HUES48 (cell line): ENCODE measurements around the gene YPEL5.

ENCODE experiments used
- H3K27ac ChIP-seq: one replicate; pipeline ENCODE4 v1.7.0; 2013; ENCODE audit warnings: low read depth, low read length, inconsistent platforms
- H3K27me3 ChIP-seq: 2 replicates; pipeline ENCODE4 v1.6.1; 2013; ENCODE audit warnings: mild to moderate bottlenecking, low read length; ENCODE audit not compliant: control insufficient read depth, insufficient read depth
- H3K36me3 ChIP-seq: 2 replicates; pipeline ENCODE4 v1.6.1; 2013; ENCODE audit warnings: low read length; ENCODE audit not compliant: control insufficient read depth, insufficient read depth
- H3K4me1 ChIP-seq: 2 replicates; pipeline ENCODE4 v1.6.1; 2013; ENCODE audit warnings: mild to moderate bottlenecking, low read length; ENCODE audit not compliant: control insufficient read depth, insufficient read depth
- H3K4me3 ChIP-seq: 2 replicates; pipeline ENCODE4 v1.5.1; 2013; ENCODE audit warnings: mild to moderate bottlenecking, low read depth, low read length
- H3K9ac ChIP-seq: 2 replicates; pipeline ENCODE4 v1.6.1; 2013; ENCODE audit warnings: mild to moderate bottlenecking, low read depth, low read length, moderate library complexity
- H3K9me3 ChIP-seq: 2 replicates; pipeline ENCODE4 v1.6.1; 2013; ENCODE audit warnings: low read length; ENCODE audit not compliant: control insufficient read depth, insufficient read depth

Gene YPEL5

DNA sequence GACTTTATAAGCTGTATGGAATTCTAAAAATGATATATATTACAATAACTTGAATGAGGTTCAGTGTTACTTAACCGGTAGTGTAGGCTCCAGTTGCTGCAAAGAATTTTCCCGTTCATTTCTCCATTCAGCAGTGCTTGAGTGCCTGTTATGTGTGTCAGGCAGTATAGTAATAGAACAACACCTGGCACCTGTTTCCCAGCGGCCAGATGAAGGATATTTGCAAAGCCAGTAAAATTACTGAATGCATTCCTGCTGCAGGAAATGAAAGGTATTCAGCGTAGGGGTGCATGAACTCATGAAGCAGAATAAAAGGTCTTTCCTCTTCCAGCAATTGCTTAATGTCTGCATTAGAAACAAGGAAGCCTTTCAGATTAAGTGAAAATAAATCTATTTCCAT, 18.8 kb downstream of the YPEL5 start:
- Histone ChIP-seq H3K9me3 (no peaks in the 10 kb centered on the region), H3K9ac (no peak overlapping the region), H3K36me3 (no peaks in the 10 kb centered on the region)

DNA sequence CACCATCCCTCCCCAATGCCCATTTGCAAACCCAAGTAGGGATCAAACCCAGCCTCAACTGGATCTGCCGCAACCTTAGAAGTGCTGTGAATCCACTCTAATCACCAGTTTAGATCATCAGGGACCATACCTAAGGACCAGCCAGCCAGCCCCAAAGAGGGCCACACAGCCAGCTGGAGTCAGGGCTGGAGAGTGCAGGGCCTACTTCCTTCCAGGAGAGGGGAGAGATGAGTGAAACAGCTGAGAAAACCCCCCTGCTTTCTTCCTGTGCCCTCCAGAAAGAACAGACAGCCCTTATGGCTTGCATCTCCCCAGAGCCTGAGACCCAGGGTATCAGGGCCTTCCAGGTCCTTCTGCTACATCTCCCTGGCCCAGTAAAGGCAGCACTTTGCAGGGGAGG, 25.8 kb downstream of the YPEL5 start:
- no peaks in the 10 kb centered on the region for H3K27me3 ChIP-seq
- no peak overlapping the region for H3K4me3 ChIP-seq
- H3K36me3 ChIP-seq: no peaks in the 10 kb centered on the region
- H3K27ac ChIP-seq: no peak overlapping the region
- H3K9ac ChIP-seq: no peak overlapping the region
- no peaks in the 10 kb centered on the region for H3K4me1 ChIP-seq
- no peaks in the 10 kb centered on the region for H3K9me3 ChIP-seq

More for the DNA sequence above, 18.8 kb downstream of the YPEL5 start:
- no peak overlapping the region for H3K4me3 ChIP-seq
- no peaks in the 10 kb centered on the region for H3K27me3 ChIP-seq
- H3K27ac ChIP-seq: no peak overlapping the region
- H3K4me1 ChIP-seq: peaks cover 7% of the 10 kb centered on the region

DNA sequence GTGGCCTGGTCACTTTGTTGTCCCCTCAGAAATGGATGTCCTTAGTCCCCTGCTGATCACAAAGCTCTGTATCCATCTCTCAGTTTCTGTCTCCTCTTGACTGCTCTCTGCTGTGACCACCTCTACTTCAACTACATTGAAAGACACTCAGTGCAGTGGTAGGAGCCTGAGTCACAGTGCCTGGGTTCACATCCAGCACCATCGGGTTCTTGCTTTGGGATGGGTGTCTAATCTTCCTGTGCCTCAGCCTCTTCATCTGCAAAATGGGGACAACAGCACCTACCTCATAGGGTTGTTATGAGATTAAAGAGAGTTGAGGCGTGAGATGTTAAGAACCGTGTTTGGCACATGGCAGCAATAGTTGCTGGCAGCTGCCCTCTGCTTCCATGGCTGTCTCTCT, 30.6 kb downstream of the YPEL5 start:
- Histone ChIP-seq H3K4me3 (no peak overlapping the region), H3K9ac (no peak overlapping the region), H3K9me3 (no peaks in the 10 kb centered on the region), H3K36me3 (no peaks in the 10 kb centered on the region), H3K27me3 (no peaks in the 10 kb centered on the region), H3K4me1 (no peaks in the 10 kb centered on the region), H3K27ac (no peak overlapping the region)

DNA sequence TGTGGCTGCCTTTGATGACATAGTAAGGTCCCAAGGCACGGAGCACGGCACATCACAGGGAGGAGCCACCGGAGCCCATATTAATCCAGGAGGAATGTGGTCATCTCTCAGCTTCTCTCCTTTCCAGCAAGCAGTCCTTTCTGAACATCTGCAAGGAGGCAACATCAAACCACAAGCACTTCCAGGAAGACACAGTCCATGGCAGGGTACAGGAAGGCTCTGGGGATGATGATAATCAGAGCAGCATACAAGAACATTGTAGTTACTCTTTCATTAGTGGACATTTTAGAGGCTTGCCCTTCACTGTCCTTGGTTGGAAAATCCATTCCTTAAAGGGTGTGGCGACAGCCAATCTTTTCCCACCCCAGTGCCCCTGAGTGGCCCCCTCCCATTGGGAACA, 31.1 kb downstream of the YPEL5 start:
- Histone ChIP-seq H3K4me3 (no peak overlapping the region), H3K4me1 (no peaks in the 10 kb centered on the region), H3K27ac (no peak overlapping the region), H3K9me3 (no peaks in the 10 kb centered on the region), H3K9ac (no peak overlapping the region), H3K36me3 (no peaks in the 10 kb centered on the region), H3K27me3 (no peaks in the 10 kb centered on the region)

DNA sequence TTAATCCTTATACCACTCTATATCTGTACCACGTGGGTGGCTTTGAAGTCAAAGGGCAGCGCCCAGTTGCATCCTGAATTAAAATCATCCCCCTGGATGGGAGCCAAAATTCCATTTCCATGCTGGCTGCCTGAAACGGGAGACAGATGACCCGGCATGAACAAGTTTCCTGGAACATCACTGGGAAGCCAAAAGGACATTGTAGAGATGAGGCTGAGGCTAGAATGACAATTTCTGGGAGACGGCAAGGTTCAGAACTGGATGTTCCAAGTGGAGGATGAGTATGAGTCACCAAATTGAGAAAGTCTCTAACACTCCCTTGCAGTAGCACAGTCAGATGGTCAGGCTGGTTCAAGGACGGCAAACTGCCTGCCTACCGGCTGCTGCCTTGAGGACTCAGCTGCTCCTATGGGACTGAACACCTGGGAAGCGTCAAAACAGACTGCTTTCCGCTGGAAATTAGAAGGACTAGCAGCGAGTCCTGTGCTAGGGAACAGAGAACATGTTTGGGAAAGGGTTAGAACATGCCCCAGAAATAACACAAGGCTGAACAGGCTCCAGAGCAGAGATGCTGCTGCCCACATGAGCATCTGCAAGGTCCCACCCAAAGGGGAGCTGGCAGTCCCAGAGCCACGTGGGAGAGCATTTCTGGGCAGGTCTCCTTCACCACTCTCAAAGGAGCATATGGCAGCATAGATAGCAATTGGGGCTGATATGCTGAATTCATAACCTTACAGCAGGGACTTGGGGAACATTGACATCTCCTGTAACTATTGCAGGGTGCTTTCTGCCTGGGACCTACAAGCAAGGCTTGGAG, 32.0 kb downstream of the YPEL5 start:
- Histone ChIP-seq H3K9me3 (no peaks in the 10 kb centered on the region), H3K27me3 (no peaks in the 10 kb centered on the region), H3K36me3 (no peaks in the 10 kb centered on the region), H3K27ac (no peak overlapping the region), H3K4me3 (no peak overlapping the region), H3K9ac (no peak overlapping the region), H3K4me1 (no peaks in the 10 kb centered on the region)

GRCh38 chr2:30179536-30179935, 32.7 kb downstream of the YPEL5 start:
- H3K27me3 ChIP-seq: no peaks in the 10 kb centered on the region
- H3K4me1 ChIP-seq: no peaks in the 10 kb centered on the region
- no peak overlapping the region for H3K27ac ChIP-seq
- H3K9me3 ChIP-seq: no peaks in the 10 kb centered on the region
- H3K9ac ChIP-seq: no peak overlapping the region
- H3K4me3 ChIP-seq: no peak overlapping the region
- H3K36me3 ChIP-seq: no peaks in the 10 kb centered on the region

DNA sequence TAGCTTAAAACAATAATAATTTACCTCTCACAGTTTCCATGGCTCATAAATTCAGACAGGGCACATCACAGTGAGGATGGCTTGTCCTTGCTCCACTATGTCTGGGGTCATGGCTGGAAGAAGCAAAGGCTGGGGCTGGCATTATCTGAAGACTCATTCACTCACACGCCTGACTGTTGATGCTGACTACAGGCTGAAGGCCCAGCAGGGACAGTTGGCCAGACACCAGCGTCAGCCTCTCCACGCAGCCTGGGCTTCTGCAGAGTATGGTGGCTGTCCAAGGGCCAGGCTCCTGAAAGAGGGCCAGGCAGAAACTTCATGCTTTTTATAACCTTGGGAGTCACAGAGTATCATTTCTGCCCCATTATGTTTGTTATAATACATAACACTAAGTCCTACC, 33.4 kb downstream of the YPEL5 start:
- Histone ChIP-seq H3K4me1 (no peaks in the 10 kb centered on the region), H3K9me3 (no peaks in the 10 kb centered on the region), H3K9ac (no peak overlapping the region), H3K27ac (no peak overlapping the region), H3K4me3 (no peak overlapping the region), H3K27me3 (no peaks in the 10 kb centered on the region), H3K36me3 (no peaks in the 10 kb centered on the region)

DNA sequence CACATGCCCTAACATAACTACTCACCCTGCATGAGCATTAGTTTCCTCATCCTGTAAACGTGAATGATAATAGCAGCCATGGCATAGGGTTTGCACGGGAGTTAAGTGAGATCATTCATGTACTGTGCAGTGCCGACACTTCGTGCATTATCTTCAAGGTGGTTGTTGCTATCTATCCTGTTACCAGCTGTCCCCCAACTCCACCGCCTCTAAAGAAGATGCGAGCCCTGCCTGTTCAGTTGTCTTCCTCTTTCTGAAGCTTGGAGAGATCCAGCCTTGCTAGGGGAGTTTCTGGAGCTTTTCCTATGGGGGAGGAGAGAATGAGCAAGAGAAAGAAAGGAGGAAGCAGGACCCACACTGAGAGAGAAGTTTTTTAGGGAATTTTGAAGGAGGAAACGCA, 34.4 kb downstream of the YPEL5 start:
- Histone ChIP-seq H3K27me3 (no peaks in the 10 kb centered on the region), H3K9ac (no peak overlapping the region), H3K9me3 (no peaks in the 10 kb centered on the region), H3K36me3 (no peaks in the 10 kb centered on the region), H3K27ac (no peak overlapping the region), H3K4me3 (no peak overlapping the region), H3K4me1 (no peaks in the 10 kb centered on the region)

GRCh38 chr2:30184035-30184434, 37.2 kb downstream of the YPEL5 start:
- no peak overlapping the region for H3K9ac ChIP-seq
- no peak overlapping the region for H3K27ac ChIP-seq
- H3K27me3 ChIP-seq: no peaks in the 10 kb centered on the region

GRCh38 chr2:30185178-30185577, 38.4 kb downstream of the YPEL5 start:
- Histone ChIP-seq H3K27ac (no peak overlapping the region), H3K4me1 (no peaks in the 10 kb centered on the region), H3K9ac (no peak overlapping the region), H3K27me3 (no peaks in the 10 kb centered on the region), H3K4me3 (no peak overlapping the region), H3K9me3 (peaks cover 3% of the 10 kb centered on the region; the same call in 1 of the 2 replicates), H3K36me3 (no peaks in the 10 kb centered on the region)

More at GRCh38 chr2:30184035-30184434, 37.2 kb downstream of the YPEL5 start:
- H3K9me3 ChIP-seq: peaks cover 3% of the 10 kb centered on the region; the same call in 1 of the 2 replicates
- H3K4me3 ChIP-seq: no peak overlapping the region
- no peaks in the 10 kb centered on the region for H3K4me1 ChIP-seq
- H3K36me3 ChIP-seq: no peaks in the 10 kb centered on the region

- Histone ChIP-seq H3K36me3 (no peaks in the 10 kb centered on the region), H3K9me3 (peaks cover 3% of the 10 kb centered on the region; the same call in 1 of the 2 replicates), H3K9ac (no peak overlapping the region), H3K27me3 (no peaks in the 10 kb centered on the region), H3K4me3 (no peak overlapping the region), H3K4me1 (no peaks in the 10 kb centered on the region), H3K27ac (no peak overlapping the region)
Observed at GRCh38 chr2:30188292-30188691, 41.5 kb downstream of the YPEL5 start.
